K562 (cell line): Measurements from ENCODE around the gene ABCF2. TPM values are rescaled to one million over a fixed set of nuclear protein-coding genes. Genes with fewer than 3 reads are reported as not detected.
A peak's percentile ranks its signal among the peaks of the same experiment; 100 is the strongest.

Experiments used
- ATF2 ChIP-seq: sonication (generic); formaldehyde crosslinking; IDR thresholded peaks from 2 replicates; pipeline ENCODE4 v1.8.1; 2022; ENCODE audit warnings: missing genetic modification reagents
- E2F3 ChIP-seq: fragments of 250-450 bp; sonication (Bioruptor Pico); IDR thresholded peaks from 2 replicates; pipeline ENCODE4 v1.4.0; 2020; ENCODE audit warnings: mild to moderate bottlenecking
- EGR1 ChIP-seq: fragments of 450-650 bp; conservative IDR thresholded peaks from 2 replicates; pipeline ENCODE4 v1.6.1; 2017; ENCODE audit warnings: mild to moderate bottlenecking
- FOXJ2 ChIP-seq: fragments of 200-800 bp; sonication (Bioruptor generic); IDR thresholded peaks from 2 replicates; pipeline ENCODE4 v1.6.1; 2016; ENCODE audit warnings: missing genetic modification characterization, missing compliant biosample characterization
- HDAC6 ChIP-seq: IDR thresholded peaks from 2 replicates; pipeline ENCODE4 v1.6.1; 2012; ENCODE audit warnings: low read depth, mild to moderate bottlenecking, control low read depth, inconsistent platforms, low read length, moderate library complexity
- RBM15 ChIP-seq: fragments of 200-400 bp; formaldehyde crosslinking; IDR thresholded peaks from 2 replicates; pipeline ENCODE4 v1.6.1; 2018; ENCODE audit warnings: mild to moderate bottlenecking, low read length, moderate library complexity; ENCODE audit not compliant: insufficient read depth
- RERE ChIP-seq: sonication (generic); formaldehyde crosslinking; IDR thresholded peaks from 2 replicates; pipeline ENCODE4 v1.8.0; 2023; ENCODE audit warnings: missing genetic modification reagents, mild to moderate bottlenecking, borderline replicate concordance
- SMARCA4 ChIP-seq: fragments of 450-650 bp; IDR thresholded peaks from 2 replicates; pipeline ENCODE4 v1.6.1; 2016
- STAG1 ChIP-seq: sonication (generic); formaldehyde crosslinking; IDR thresholded peaks from 2 replicates; pipeline ENCODE4 v1.5.0; 2020; ENCODE audit warnings: missing genetic modification reagents, borderline replicate concordance
- ZBTB43 ChIP-seq: sonication (generic); formaldehyde crosslinking; IDR thresholded peaks from 2 replicates; pipeline ENCODE4 v1.8.0; 2023; ENCODE audit warnings: mild to moderate bottlenecking, missing genetic modification reagents
- ZNF431 ChIP-seq: sonication (generic); formaldehyde crosslinking; IDR thresholded peaks from 2 replicates; pipeline ENCODE4 v1.8.0; 2022; ENCODE audit warnings: mild to moderate bottlenecking, missing genetic modification reagents
- ZNF507 ChIP-seq: conservative IDR thresholded peaks from 2 replicates; pipeline ENCODE4 v1.6.1; 2017; ENCODE audit warnings: missing genetic modification characterization, missing compliant biosample characterization
- ZNF584 ChIP-seq: fragments of 200-800 bp; sonication (Bioruptor generic); IDR thresholded peaks from 2 replicates; pipeline ENCODE4 v1.6.1; 2016; ENCODE audit warnings: low read depth, mild to moderate bottlenecking, missing genetic modification characterization, missing compliant biosample characterization
- polyA plus RNA-seq, 8 experiments: library from polyadenylated mRNA; depleted of rRNA in 4 of 8; stranded (reverse) in 5 of 8; unstranded in 3 of 8; fragments of >200 nt; fragmentation: Nextera tagmentation in 2 of 8; fragmentation: Illumina TruSeq in 1 of 8; extraction: Ambion mirVana in 2 of 8; extraction: Trizol in 1 of 8; gene quantifications; 2 replicates each; pipeline versions ENCODE4 v1.2.1 to v1.2.3, GENCODE V29; 2011 to 2014; ENCODE audit warnings: inconsistent platforms in 1 of 8, missing spikeins in 1 of 8
- total RNA-seq, 7 experiments: library from RNA; depleted of rRNA in 6 of 7; stranded (reverse); fragments of >200 nt in 6 of 7; fragmentation: Illumina TruSeq in 2 of 7; extraction: Trizol in 2 of 7; gene quantifications; 2 replicates each; pipeline versions ENCODE4 v1.2.1 to v1.2.3, GENCODE V29; 2011 to 2021; ENCODE audit warnings: low replicate concordance in 1 of 7
- TF ChIP-seq, protein P1 (sequence below): sonication (generic); formaldehyde crosslinking; IDR thresholded peaks from 2 replicates; pipeline ENCODE4 v1.9.0; 2022; ENCODE audit warnings: mild to moderate bottlenecking, missing genetic modification reagents
- TF ChIP-seq, protein P2 (sequence below): sonication (generic); formaldehyde crosslinking; IDR thresholded peaks from 2 replicates; pipeline ENCODE4 v1.4.0; 2020; ENCODE audit warnings: mild to moderate bottlenecking, missing genetic modification reagents
- TF ChIP-seq, protein P3 (sequence below): fragments of 450-650 bp; formaldehyde crosslinking; IDR thresholded peaks from 2 replicates; pipeline ENCODE4 v1.4.0; 2022; ENCODE audit warnings: missing genetic modification characterization

ABCF2 gene
- total and polyA plus RNA-seq, 9 of the 15 experiments (the other 6 are each of a cell fraction or from before 2014, with no cell fraction given): 62.1 to 224 (median 113) TPM

DNA sequence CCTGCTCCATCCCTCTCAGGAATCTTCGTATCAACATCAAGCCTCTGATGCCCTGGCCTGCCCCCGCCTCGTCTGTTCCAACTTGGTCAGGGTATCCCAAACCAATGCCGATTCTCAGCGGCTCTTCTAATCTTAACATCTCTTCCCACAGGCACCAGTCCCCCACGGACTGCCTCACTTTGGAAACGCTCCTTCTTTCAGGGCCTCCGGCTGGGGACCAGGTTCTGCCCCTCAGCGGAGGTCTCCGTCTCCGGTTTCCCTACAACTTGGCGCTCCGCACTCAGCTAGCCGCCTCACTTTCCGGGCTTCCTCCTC, 488 bp downstream of the ABCF2 start (continued):
- no peak for TF ChIP-seq ATF2 (CRISPR knock-in tag)
- peak; percentile 54 for TF ChIP-seq SMARCA4
- TF ChIP-seq STAG1 (CRISPR knock-in tag): peak; percentile 40; the same call in 1 of the 2 replicates
- no peak for TF ChIP-seq ZNF584 (CRISPR knock-in tag)
- no peak for TF ChIP-seq HDAC6
- no peak for TF ChIP-seq ZNF507 (tag)
- TF ChIP-seq EGR1: no peak
- 0 out of 2 replicates have a peak, but pooled peaks have one; percentile 85 for TF ChIP-seq RERE
- no peak for TF ChIP-seq FOXJ2 (tag)
- TF ChIP-seq, protein P1, sequence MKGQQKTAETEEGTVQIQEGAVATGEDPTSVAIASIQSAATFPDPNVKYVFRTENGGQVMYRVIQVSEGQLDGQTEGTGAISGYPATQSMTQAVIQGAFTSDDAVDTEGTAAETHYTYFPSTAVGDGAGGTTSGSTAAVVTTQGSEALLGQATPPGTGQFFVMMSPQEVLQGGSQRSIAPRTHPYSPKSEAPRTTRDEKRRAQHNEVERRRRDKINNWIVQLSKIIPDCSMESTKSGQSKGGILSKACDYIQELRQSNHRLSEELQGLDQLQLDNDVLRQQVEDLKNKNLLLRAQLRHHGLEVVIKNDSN: no peak
- TF ChIP-seq RBM15: no peak
- TF ChIP-seq E2F3 (CRISPR knock-in tag): no peak
- TF ChIP-seq, protein P2, sequence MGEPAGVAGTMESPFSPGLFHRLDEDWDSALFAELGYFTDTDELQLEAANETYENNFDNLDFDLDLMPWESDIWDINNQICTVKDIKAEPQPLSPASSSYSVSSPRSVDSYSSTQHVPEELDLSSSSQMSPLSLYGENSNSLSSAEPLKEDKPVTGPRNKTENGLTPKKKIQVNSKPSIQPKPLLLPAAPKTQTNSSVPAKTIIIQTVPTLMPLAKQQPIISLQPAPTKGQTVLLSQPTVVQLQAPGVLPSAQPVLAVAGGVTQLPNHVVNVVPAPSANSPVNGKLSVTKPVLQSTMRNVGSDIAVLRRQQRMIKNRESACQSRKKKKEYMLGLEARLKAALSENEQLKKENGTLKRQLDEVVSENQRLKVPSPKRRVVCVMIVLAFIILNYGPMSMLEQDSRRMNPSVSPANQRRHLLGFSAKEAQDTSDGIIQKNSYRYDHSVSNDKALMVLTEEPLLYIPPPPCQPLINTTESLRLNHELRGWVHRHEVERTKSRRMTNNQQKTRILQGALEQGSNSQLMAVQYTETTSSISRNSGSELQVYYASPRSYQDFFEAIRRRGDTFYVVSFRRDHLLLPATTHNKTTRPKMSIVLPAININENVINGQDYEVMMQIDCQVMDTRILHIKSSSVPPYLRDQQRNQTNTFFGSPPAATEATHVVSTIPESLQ (CRISPR knock-in tag): 0 out of 2 replicates have a peak, but pooled peaks have one; percentile 2
- TF ChIP-seq, protein P3, sequence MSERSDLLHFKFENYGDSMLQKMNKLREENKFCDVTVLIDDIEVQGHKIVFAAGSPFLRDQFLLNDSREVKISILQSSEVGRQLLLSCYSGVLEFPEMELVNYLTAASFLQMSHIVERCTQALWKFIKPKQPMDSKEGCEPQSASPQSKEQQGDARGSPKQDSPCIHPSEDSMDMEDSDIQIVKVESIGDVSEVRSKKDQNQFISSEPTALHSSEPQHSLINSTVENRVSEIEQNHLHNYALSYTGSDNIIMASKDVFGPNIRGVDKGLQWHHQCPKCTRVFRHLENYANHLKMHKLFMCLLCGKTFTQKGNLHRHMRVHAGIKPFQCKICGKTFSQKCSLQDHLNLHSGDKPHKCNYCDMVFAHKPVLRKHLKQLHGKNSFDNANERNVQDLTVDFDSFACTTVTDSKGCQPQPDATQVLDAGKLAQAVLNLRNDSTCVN (CRISPR knock-in tag): no peak
- peak; percentile 69; the same call in 1 of the 2 replicates for TF ChIP-seq ZBTB43
- TF ChIP-seq ZNF431 (CRISPR knock-in tag): no peak
